Measurements from ENCODE around the gene SCYL1. TPM values are rescaled to one million over a fixed set of nuclear protein-coding genes. Genes with fewer than 3 reads are reported as not detected.
"Not testable (repeated sequence)": the region's sequence is repeated elsewhere in the genome, so short reads cannot be mapped to it uniquely, and the experiment has no call there.

Gene SCYL1
- total RNA-seq, 1 experiment from 2014 or later, result 57.8 TPM

GRCh38 chr11:65556470-65557279 is 31.8 kb downstream of the SCYL1 start:
- DNase-seq (ENCODE audit: low read depth, low spot score), result no peak
- in situ Hi-C loops (cut with HindIII; ENCODE audit: low pct_unique_long_range_greater_than_20kb, low sequenced_read_pairs), result no loop called here

DNA sequence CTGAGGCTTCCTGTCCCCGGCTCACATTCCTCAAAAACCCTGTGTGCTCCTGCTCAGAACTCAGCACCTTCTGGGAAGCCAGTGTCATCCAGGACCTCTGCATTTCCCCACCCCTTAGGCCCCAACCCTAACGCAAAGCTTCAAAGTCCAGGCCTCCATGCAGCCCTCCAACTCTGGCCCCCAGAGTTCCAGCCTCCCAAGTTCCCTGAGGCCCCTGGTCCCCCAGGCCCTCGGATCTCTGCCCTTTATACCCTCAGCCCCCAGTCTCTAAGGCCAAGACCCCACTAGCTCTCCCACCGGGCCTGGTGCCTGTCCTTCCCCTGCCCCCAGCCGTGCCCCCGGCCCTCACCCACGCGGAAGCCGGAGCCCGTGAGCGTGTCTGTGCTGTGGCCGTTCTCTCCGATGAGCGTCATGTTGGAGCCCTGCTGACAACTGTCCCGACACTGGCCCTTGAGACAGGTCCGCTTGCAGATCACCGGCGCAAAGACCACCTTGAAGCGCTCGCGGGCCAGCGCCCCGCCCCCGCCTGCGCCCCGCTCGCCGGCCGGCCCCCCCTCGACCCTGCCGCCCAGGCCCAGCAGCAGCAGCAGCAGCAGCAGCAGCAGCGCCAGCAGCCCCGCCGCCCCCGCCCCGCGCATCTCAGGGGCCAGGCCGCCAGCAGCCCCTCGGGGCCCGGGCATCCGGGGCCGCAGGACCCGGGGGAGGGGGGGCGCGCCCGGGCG is 32.6 kb downstream of the SCYL1 start:
- DNase-seq (ENCODE audit: low read depth, low spot score), result no peak
- in situ Hi-C loops (cut with HindIII; ENCODE audit: low pct_unique_long_range_greater_than_20kb, low sequenced_read_pairs), result no loop called here

DNA sequence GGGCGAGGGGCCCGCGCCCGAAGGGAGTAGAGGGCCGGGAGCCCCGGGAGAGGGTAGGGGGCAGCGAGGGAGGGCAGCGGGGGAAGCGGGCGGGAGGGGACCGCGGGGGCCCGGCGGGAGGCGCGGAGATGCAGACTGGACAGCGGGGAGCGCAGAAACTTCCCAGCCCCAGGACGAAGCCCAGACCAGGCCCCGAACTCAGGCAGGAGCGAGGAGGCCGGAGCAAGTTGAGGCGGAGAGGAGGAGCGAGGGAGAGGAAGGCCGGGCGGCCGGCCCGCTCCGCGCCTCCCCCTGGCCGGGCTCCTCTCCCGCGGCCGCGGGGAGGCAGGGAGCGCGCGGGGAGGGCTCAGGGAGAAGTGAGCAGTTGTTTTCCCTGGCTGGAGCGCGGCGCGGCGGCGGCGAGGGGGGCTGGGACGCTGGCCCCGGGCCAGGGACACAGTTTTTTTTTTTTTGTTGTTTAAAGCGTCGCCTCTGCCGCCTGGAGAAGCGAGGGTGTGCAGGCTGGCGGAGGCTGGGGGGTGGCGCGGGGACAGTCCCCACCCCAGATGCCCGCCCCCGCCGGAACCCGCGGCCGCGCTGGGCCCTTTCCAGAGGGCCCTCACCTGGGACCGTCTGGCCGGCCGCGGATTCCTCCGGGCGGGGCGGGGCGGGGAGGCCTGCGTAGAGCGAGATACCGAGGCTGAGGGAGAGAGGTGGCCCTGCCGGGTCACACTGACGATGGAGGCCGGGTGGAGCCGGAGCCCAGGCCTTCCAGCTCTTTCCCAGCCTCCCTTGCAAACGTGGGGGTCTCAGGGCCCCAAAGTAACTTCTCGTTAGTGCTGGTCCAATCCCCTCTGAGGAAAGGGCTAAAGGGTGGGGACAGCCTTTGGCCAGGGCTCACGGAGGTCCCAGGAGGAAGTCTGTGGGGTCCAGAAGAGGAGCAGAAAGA is 33.4 kb downstream of the SCYL1 start, which contains the start of gene LTBP3:
TSS of gene LTBP3 (minus strand) at position 358 of the 928 bp plus-strand sequence. CDS start 400 bp downstream, outside the sequence.
- no peak for DNase-seq (ENCODE audit: low read depth, low spot score)
- in situ Hi-C loops (cut with HindIII; ENCODE audit: low pct_unique_long_range_greater_than_20kb, low sequenced_read_pairs), result no loop called here

- no peak for DNase-seq (ENCODE audit: low read depth, low spot score)
- in situ Hi-C loops (cut with HindIII; ENCODE audit: low pct_unique_long_range_greater_than_20kb, low sequenced_read_pairs), result no loop called here
Observed at GRCh38 chr11:65558930-65559509, 34.1 kb downstream of the SCYL1 start.

GRCh38 chr11:65559535-65559934 is 34.7 kb downstream of the SCYL1 start:
- in situ Hi-C loops (cut with HindIII; ENCODE audit: low pct_unique_long_range_greater_than_20kb, low sequenced_read_pairs), result no loop called here
- no peak for DNase-seq (ENCODE audit: low read depth, low spot score)

DNA sequence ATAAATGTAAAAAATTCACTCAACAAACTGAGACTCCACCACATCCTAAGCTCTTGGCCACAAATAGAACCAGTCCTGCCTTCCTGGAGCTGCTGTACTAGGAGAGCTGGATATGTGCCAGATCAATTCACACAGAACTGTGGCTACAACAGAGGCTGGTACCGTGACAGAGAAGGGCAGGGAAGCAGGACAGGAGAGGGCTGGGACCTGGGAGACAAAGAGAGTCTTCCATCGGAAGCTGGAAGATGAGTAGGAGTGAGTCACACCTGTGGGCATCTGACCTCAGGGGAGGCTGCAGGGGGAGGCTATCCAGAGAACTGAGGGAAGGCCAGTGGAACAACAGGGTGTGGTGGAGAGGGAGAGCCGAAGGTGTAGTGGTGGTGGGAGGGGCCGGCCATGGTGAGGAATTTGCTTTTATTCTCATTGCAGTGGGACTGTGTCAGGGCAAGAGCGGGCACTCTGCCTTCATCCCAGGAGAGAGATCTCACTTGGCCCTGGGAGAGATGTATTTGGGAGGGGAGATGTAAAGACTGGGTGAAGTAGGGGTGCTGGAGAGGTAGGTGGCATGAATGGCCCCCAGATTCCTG is 35.2 kb downstream of the SCYL1 start:
- DNase-seq (ENCODE audit: low read depth, low spot score), result no peak
- in situ Hi-C loops (cut with HindIII; ENCODE audit: low pct_unique_long_range_greater_than_20kb, low sequenced_read_pairs), result no loop called here

GRCh38 chr11:65560555-65561418 is 35.9 kb downstream of the SCYL1 start:
- in situ Hi-C loops (cut with HindIII; ENCODE audit: low pct_unique_long_range_greater_than_20kb, low sequenced_read_pairs), result no loop called here
- DNase-seq (ENCODE audit: low read depth, low spot score), result peak; percentile 25

- no peak for DNase-seq (ENCODE audit: low read depth, low spot score)
Observed at GRCh38 chr11:65562020-65562419, 37.1 kb downstream of the SCYL1 start.

DNA sequence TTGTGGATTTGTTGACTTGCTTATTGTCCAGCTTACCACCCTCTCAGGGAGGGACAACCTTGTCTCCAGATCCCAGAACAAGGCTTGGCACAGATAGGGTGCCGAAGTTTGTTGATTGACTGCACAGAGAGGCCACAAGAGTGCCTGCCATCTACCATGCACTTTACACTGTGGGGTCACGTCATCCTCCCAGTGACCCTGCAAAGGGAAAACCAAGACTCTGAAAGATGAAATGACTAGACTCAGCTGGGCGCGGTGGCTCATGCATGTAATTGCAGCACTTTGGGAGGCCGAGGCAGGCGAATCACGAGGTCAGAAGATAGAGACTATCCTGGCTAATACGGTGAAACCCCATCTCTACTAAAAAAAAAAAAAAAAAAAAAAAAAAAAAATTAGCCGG is 37.9 kb downstream of the SCYL1 start:
- in situ Hi-C loops (cut with HindIII; ENCODE audit: low pct_unique_long_range_greater_than_20kb, low sequenced_read_pairs), result no loop called here
- no peak for DNase-seq (ENCODE audit: low read depth, low spot score)

More at GRCh38 chr11:65562020-65562419, 37.1 kb downstream of the SCYL1 start:
- in situ Hi-C loops (cut with HindIII; ENCODE audit: low pct_unique_long_range_greater_than_20kb, low sequenced_read_pairs), result no loop called here

GRCh38 chr11:65563601-65564000 is 38.7 kb downstream of the SCYL1 start:
- DNase-seq (ENCODE audit: low read depth, low spot score), result no peak
- in situ Hi-C loops (cut with HindIII; ENCODE audit: low pct_unique_long_range_greater_than_20kb, low sequenced_read_pairs), result no loop called here

- DNase-seq (ENCODE audit: low read depth, low spot score); in situ Hi-C loops (cut with HindIII; ENCODE audit: low pct_unique_long_range_greater_than_20kb, low sequenced_read_pairs): not testable (repeated sequence)
Observed at GRCh38 chr11:65564879-65565559, 40.1 kb downstream of the SCYL1 start.

GRCh38 chr11:65565624-65566453 is 41.0 kb downstream of the SCYL1 start:
- DNase-seq (ENCODE audit: low read depth, low spot score), result no peak
- in situ Hi-C loops (cut with HindIII; ENCODE audit: low pct_unique_long_range_greater_than_20kb, low sequenced_read_pairs), result no loop called here

- DNase-seq (ENCODE audit: low read depth, low spot score), result no peak
- in situ Hi-C loops (cut with HindIII; ENCODE audit: low pct_unique_long_range_greater_than_20kb, low sequenced_read_pairs), result no loop called here
Observed at GRCh38 chr11:65569164-65569972, 44.5 kb downstream of the SCYL1 start.
